T-helper 9 cell (primary cell): ENCODE measurements around the gene DOCK8.
"Not testable (repeated sequence)": the region's sequence is repeated elsewhere in the genome, so short reads cannot be mapped to it uniquely, and the experiment has no call there.

Experiments used
- DNase-seq: peaks from one replicate; pipeline ENCODE4 v3.0.0-alpha.2; 2020

Gene DOCK8

GRCh38 chr9:372128-372527 is 157.5 kb downstream of the DOCK8 start:
- DNase-seq, result no peak

- DNase-seq, result no peak
Observed at GRCh38 chr9:373759-374206, 159.1 kb downstream of the DOCK8 start.

GRCh38 chr9:374736-375135 is 160.1 kb downstream of the DOCK8 start:
- no peak for DNase-seq

GRCh38 chr9:376115-376514 is 161.4 kb downstream of the DOCK8 start:
- DNase-seq, result no peak

GRCh38 chr9:378263-378662 is 163.6 kb downstream of the DOCK8 start:
- DNase-seq, result no peak

GRCh38 chr9:382383-382782 is 167.7 kb downstream of the DOCK8 start:
- no peak for DNase-seq

GRCh38 chr9:385818-386398 is 171.2 kb downstream of the DOCK8 start:
- no peak for DNase-seq

- no peak for DNase-seq
Observed at GRCh38 chr9:389159-389558, 174.5 kb downstream of the DOCK8 start.

- no peak for DNase-seq
Observed at GRCh38 chr9:389758-390157, 175.1 kb downstream of the DOCK8 start.

- no peak for DNase-seq
Observed at GRCh38 chr9:392077-392804, 177.6 kb downstream of the DOCK8 start.

GRCh38 chr9:394347-395052 is 179.8 kb downstream of the DOCK8 start:
- no peak for DNase-seq

- DNase-seq, result no peak
Observed at GRCh38 chr9:396396-396795, 181.7 kb downstream of the DOCK8 start.

GRCh38 chr9:398085-398484 is 183.4 kb downstream of the DOCK8 start:
- no peak for DNase-seq

- no peak for DNase-seq
Observed at GRCh38 chr9:401223-401622, 186.6 kb downstream of the DOCK8 start.

GRCh38 chr9:404234-404633 is 189.6 kb downstream of the DOCK8 start:
- no peak for DNase-seq

GRCh38 chr9:405341-405740 is 190.7 kb downstream of the DOCK8 start:
- no peak for DNase-seq

GRCh38 chr9:406886-407654 is 192.4 kb downstream of the DOCK8 start:
- no peak for DNase-seq

GRCh38 chr9:409655-410054 is 195.0 kb downstream of the DOCK8 start:
- not testable (repeated sequence) for DNase-seq

GRCh38 chr9:414595-414994 is 199.9 kb downstream of the DOCK8 start:
- DNase-seq, result no peak

GRCh38 chr9:419571-420171 is 205.0 kb downstream of the DOCK8 start:
- no peak for DNase-seq

- no peak for DNase-seq
Observed at GRCh38 chr9:421896-422295, 207.2 kb downstream of the DOCK8 start.

GRCh38 chr9:426264-426663 is 211.6 kb downstream of the DOCK8 start:
- DNase-seq, result no peak

- no peak for DNase-seq
Observed at GRCh38 chr9:426976-427375, 212.3 kb downstream of the DOCK8 start.
